Psoas muscle (tissue), 8 donors: ENCODE data around the gene PUS7L. TPM values are rescaled to one million over a fixed set of nuclear protein-coding genes. Genes with fewer than 3 reads are reported as not detected.
A peak's percentile ranks its signal among the peaks of the same experiment; 100 is the strongest.

ENCODE experiments used
- ATAC-seq, 4 donors: fragments of 200-7000 bp; cut with Tn5 transposase; one replicate each; pipeline ENCODE4 v1.9.1; 2020; ENCODE audit warnings: moderate library complexity in 3 of 4, mild to moderate bottlenecking in 2 of 4
- DNase-seq, 2 donors: peaks; one replicate each; pipeline ENCODE4 v3.0.0-alpha.2; 2020
- H3K27ac ChIP-seq: fragments of 200-600 bp; one replicate; pipeline ENCODE4 v1.8.0; 2022
- H3K27me3 ChIP-seq, 3 donors: fragments of 200-600 bp in 1 of 3; one replicate each; pipeline versions ENCODE4 v1.6.1 to v1.8.0; 2013 to 2022; ENCODE audit warnings: low read length in 2 of 3, mild to moderate bottlenecking in 2 of 3, moderate library complexity in 1 of 3; ENCODE audit not compliant: insufficient read depth in 3 of 3
- H3K36me3 ChIP-seq, 2 donors: fragments of 200-600 bp in 1 of 2; one replicate each; pipeline versions ENCODE4 v1.6.1 to v1.8.0; 2013 to 2022; ENCODE audit warnings: low read depth in 1 of 2, mild to moderate bottlenecking in 1 of 2, moderate library complexity in 1 of 2; ENCODE audit not compliant: insufficient read depth in 1 of 2
- H3K4me1 ChIP-seq: fragments of 200-600 bp; one replicate; pipeline ENCODE4 v1.8.0; 2022
- H3K4me3 ChIP-seq: fragments of 200-600 bp; one replicate; pipeline ENCODE4 v1.8.0; 2022; ENCODE audit warnings: mild to moderate bottlenecking
- H3K9me3 ChIP-seq: fragments of 200-600 bp; one replicate; pipeline ENCODE4 v1.8.0; 2022
- CTCF ChIP-seq: fragments of 200-600 bp; IDR thresholded peaks from one replicate; pipeline ENCODE4 v1.8.0; 2022; ENCODE audit warnings: antibody characterized with exemption
- WGBS, 3 donors: extraction: QIAGEN DNeasy Blood & Tissue Kit; methylation state at CpG; one replicate each; pipeline versions ENCODE4 v1.1.6 to v1.1.7; 2013; 5-methylcytosine and 5-hydroxymethylcytosine counted together
- intact Hi-C, 2 donors: fragments of 100-400 bp; cut with DNase I; formaldehyde crosslinking; loops; one replicate each; pipeline versions ENCODE4 v1.11.0 to v1.14.2; 2022
- polyA plus RNA-seq, 3 donors: library from polyadenylated mRNA; stranded (reverse); fragments of 200-250 nt; gene quantifications; one replicate each; pipeline ENCODE4 v1.2.3, GENCODE V29; 2013
- total RNA-seq, 4 donors: library from RNA; stranded (reverse); fragmentation: NEBNext Ultra II Directional in 2 of 4; extraction: Animal tissue kit (Norgen Biotek cat#: 25700) in 2 of 4; gene quantifications; one replicate each; pipeline versions ENCODE4 v1.2.1 to v1.2.4, GENCODE V29; 2021 to 2023
- donor health status: healthy with polysubstance abuse.
- donor health status: DM: no; HTN: no; CAD: no; lungs with moderate emphysema.
- donor health status: Bipolar disorder and iron deficiency.
- donor health status: healthy.
- donor health status: DM: yes; HTN: yes; CAD: no.
- donor health status: DM: no; HTN: no; CAD: no.
- donor health status: DM: no; HTN: no; CAD: no.
- donor health status: DM: yes; HTN: yes; CAD: no.

PUS7L gene
- total and polyA plus RNA-seq, 7 donors = 1.3 to 4.7 (median 3.2) TPM

GRCh38 chr12:43763769-43764168, 5.2 kb upstream of the PUS7L start:
- DNase-seq = no peak
- peaks cover 0 to 9% of the 10 kb centered on the region in 2 donors for H3K36me3 ChIP-seq
- TF ChIP-seq CTCF = no peak
- H3K4me3 ChIP-seq = no peak overlapping the region
- H3K27me3 ChIP-seq = no peaks in the 10 kb centered on the region
- no peak overlapping the region for H3K27ac ChIP-seq
- no peak for ATAC-seq
- no peaks in the 10 kb centered on the region for H3K9me3 ChIP-seq
- intact Hi-C loops = no loop called here
- peaks cover 16% of the 10 kb centered on the region for H3K4me1 ChIP-seq

GRCh38 chr12:43762596-43762995, 4.0 kb upstream of the PUS7L start:
- Histone ChIP-seq H3K4me3 (no peak overlapping the region), H3K36me3 (no peaks in the 10 kb centered on the region), H3K9me3 (no peaks in the 10 kb centered on the region), H3K27me3 (no peaks in the 10 kb centered on the region), H3K27ac (no peak overlapping the region), H3K4me1 (peaks cover 21% of the 10 kb centered on the region)
- no peak for TF ChIP-seq CTCF
- DNase-seq (no peak), ATAC-seq (no peak)
- intact Hi-C loops = no loop called here

GRCh38 chr12:43761500-43761899, 2.9 kb upstream of the PUS7L start:
- H3K4me3 ChIP-seq = no peak overlapping the region
- DNase-seq (no peak), ATAC-seq (no peak)
- intact Hi-C loops = no loop called here
- no peaks in the 10 kb centered on the region for H3K27me3 ChIP-seq
- no peak overlapping the region for H3K27ac ChIP-seq
- no peak for TF ChIP-seq CTCF
- no peaks in the 10 kb centered on the region for H3K36me3 ChIP-seq
- no peaks in the 10 kb centered on the region for H3K9me3 ChIP-seq
- H3K4me1 ChIP-seq = peaks cover 24% of the 10 kb centered on the region

- 78 to 82% (median 81%) methylated on average over 2 of the region's 2 CpGs for WGBS, 3 donors
- peaks cover 24% of the 10 kb centered on the region for H3K4me1 ChIP-seq
- H3K4me3 ChIP-seq = no peak overlapping the region
- no peak overlapping the region for H3K27ac ChIP-seq
- TF ChIP-seq CTCF = no peak
- intact Hi-C loops = no loop called here
- DNase-seq (no peak), ATAC-seq (no peak)
- no peaks in the 10 kb centered on the region for H3K27me3 ChIP-seq
- no peaks in the 10 kb centered on the region for H3K9me3 ChIP-seq
- H3K36me3 ChIP-seq = no peaks in the 10 kb centered on the region
These were observed 1.8 kb upstream of the PUS7L start for GRCh38 chr12:43760396-43760795.

GRCh38 chr12:43758247-43758727, 303 bp downstream of the PUS7L start:
- peak overlapping the region; percentile 88 for H3K4me3 ChIP-seq
- WGBS, 3 donors = 0 to 2% (median 1%) methylated on average over 15 to 18 of the region's 18 CpGs
- peaks cover 0 to 9% of the 10 kb centered on the region in 2 donors for H3K36me3 ChIP-seq
- peak; percentile 18 to 49 for DNase-seq
- peaks cover 24% of the 10 kb centered on the region for H3K4me1 ChIP-seq
- H3K9me3 ChIP-seq = no peaks in the 10 kb centered on the region
- ATAC-seq = peak; percentile 15 to 31 (median 19)
- H3K27ac ChIP-seq = peak overlapping the region; percentile 50
- H3K27me3 ChIP-seq = no peaks in the 10 kb centered on the region
- intact Hi-C loops = loop anchor here in 1 of 2 donors (5.0 kb wide), 1 partner anchor 124 kb away; no protein-coding TSS in a partner anchor
- TF ChIP-seq CTCF = no peak
